ENCODE data around the gene DDX39B.

DNA sequence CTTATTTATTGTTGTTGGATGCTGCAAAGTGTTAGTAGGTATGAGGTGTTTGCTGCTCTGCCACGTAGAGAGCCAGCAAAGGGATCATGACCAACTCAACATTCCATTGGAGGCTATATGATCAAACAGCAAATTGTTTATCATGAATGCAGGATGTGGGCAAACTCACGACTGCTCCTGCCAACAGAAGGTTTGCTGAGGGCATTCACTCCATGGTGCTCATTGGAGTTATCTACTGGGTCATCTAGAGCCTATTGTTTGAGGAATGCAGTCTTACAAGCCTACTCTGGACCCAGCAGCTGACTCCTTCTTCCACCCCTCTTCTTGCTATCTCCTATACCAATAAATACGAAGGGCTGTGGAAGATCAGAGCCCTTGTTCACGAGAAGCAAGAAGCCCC lies 31.8 kb downstream of the DDX39B start:
- TF ChIP-seq, protein P1, sequence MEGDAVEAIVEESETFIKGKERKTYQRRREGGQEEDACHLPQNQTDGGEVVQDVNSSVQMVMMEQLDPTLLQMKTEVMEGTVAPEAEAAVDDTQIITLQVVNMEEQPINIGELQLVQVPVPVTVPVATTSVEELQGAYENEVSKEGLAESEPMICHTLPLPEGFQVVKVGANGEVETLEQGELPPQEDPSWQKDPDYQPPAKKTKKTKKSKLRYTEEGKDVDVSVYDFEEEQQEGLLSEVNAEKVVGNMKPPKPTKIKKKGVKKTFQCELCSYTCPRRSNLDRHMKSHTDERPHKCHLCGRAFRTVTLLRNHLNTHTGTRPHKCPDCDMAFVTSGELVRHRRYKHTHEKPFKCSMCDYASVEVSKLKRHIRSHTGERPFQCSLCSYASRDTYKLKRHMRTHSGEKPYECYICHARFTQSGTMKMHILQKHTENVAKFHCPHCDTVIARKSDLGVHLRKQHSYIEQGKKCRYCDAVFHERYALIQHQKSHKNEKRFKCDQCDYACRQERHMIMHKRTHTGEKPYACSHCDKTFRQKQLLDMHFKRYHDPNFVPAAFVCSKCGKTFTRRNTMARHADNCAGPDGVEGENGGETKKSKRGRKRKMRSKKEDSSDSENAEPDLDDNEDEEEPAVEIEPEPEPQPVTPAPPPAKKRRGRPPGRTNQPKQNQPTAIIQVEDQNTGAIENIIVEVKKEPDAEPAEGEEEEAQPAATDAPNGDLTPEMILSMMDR (IDR thresholded peaks at IDR 0.05), result no peak
- no peak for TF ChIP-seq POLR2A (IDR thresholded peaks at IDR 0.05)
